Duodenal mucosa (tissue), 2 donors: ENCODE data around the gene MAGI3.

ENCODE experiments used
- H3K27ac ChIP-seq: one replicate; pipeline ENCODE4 v1.7.0; 2013; ENCODE audit warnings: low read depth, low read length
- H3K27me3 ChIP-seq, 2 donors: one replicate each; pipeline ENCODE4 v1.7.0; 2013; ENCODE audit warnings: low read length in 2 of 2, control low read depth in 1 of 2; ENCODE audit not compliant: insufficient read depth in 2 of 2, control insufficient read depth in 1 of 2
- H3K36me3 ChIP-seq, 2 donors: one replicate each; pipeline ENCODE4 v1.7.0; 2013; ENCODE audit warnings: low read length in 2 of 2, control low read depth in 1 of 2; ENCODE audit not compliant: insufficient read depth in 2 of 2, control insufficient read depth in 1 of 2
- H3K4me1 ChIP-seq, 2 donors: one replicate each; pipeline ENCODE4 v1.7.0; 2013; ENCODE audit warnings: low read length in 2 of 2, control low read depth in 1 of 2; ENCODE audit not compliant: insufficient read depth in 2 of 2, control insufficient read depth in 1 of 2
- H3K4me3 ChIP-seq, 2 donors: one replicate each; pipeline ENCODE4 v1.7.0; 2013; ENCODE audit warnings: low read length in 2 of 2, low read depth in 1 of 2
- H3K9ac ChIP-seq, 2 donors: one replicate each; pipeline ENCODE4 v1.7.0; 2013; ENCODE audit warnings: low read length in 2 of 2, low read depth in 1 of 2
- H3K9me3 ChIP-seq, 2 donors: one replicate each; pipeline ENCODE4 v1.7.0; 2013; ENCODE audit warnings: low read length in 2 of 2, control low read depth in 1 of 2; ENCODE audit not compliant: control insufficient read depth in 1 of 2

The MAGI3 gene

DNA sequence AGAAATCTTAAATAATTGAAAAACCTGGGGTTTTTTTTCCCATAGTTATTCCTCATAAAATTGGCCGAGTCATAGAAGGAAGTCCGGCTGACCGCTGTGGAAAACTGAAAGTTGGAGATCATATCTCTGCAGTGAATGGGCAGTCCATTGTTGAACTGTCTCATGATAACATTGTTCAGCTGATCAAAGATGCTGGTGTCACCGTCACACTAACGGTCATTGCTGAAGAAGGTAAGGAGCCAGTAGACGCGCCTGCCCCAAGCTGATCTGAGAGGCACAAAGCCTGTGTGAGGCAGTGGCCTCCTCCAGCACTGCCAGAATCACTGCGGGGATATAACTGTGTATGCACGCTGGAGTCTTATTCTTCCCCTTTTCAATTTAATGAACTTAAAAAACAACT lies 268.7 kb downstream of the MAGI3 start:
- Histone ChIP-seq H3K4me3 (no peak overlapping the region), H3K9ac (no peak overlapping the region), H3K27ac (no peak overlapping the region), H3K36me3 (peaks cover 6 to 13% of the 10 kb centered on the region in 2 donors), H3K4me1 (no peaks in the 10 kb centered on the region), H3K9me3 (no peaks in the 10 kb centered on the region), H3K27me3 (no peaks in the 10 kb centered on the region)

- no peak overlapping the region for H3K4me3 ChIP-seq
- H3K36me3 ChIP-seq = peaks cover 6 to 13% of the 10 kb centered on the region in 2 donors
- no peak overlapping the region for H3K9ac ChIP-seq
- no peaks in the 10 kb centered on the region for H3K27me3 ChIP-seq
- H3K9me3 ChIP-seq = no peaks in the 10 kb centered on the region
- no peaks in the 10 kb centered on the region for H3K4me1 ChIP-seq
- no peak overlapping the region for H3K27ac ChIP-seq
These were observed 269.2 kb downstream of the MAGI3 start for GRCh38 chr1:113659556-113659955.

- H3K4me1 ChIP-seq = no peaks in the 10 kb centered on the region
- H3K27me3 ChIP-seq = no peaks in the 10 kb centered on the region
- H3K4me3 ChIP-seq = no peak overlapping the region
- H3K27ac ChIP-seq = no peak overlapping the region
- H3K36me3 ChIP-seq = peaks cover 6 to 13% of the 10 kb centered on the region in 2 donors
- H3K9me3 ChIP-seq = no peaks in the 10 kb centered on the region
- H3K9ac ChIP-seq = no peak overlapping the region
These were observed 269.8 kb downstream of the MAGI3 start for GRCh38 chr1:113660088-113660487.

DNA sequence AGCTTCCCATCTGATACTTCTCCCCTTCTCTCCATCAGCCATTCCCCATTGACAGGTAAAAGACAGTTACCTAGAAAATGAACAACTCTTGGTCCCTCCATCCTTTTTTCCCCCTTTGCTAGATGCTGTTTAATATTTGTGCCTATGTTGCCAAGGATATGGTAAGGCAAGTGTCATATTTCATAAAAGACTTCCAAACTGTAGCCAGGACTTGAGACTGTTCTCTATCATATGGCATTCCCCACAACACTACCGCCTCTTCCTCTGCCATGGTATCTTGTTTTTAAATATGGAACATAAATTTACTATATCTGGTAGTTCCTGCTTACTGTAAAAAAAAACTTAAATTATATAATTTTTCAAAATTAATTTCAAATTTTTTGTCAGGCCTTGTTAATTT lies 271.8 kb downstream of the MAGI3 start:
- H3K4me3 ChIP-seq = no peak overlapping the region
- H3K9ac ChIP-seq = no peak overlapping the region
- no peak overlapping the region for H3K27ac ChIP-seq
- H3K4me1 ChIP-seq = no peaks in the 10 kb centered on the region
- no peaks in the 10 kb centered on the region for H3K27me3 ChIP-seq
- no peaks in the 10 kb centered on the region for H3K9me3 ChIP-seq
- peaks cover 3 to 13% of the 10 kb centered on the region in 2 donors for H3K36me3 ChIP-seq

DNA sequence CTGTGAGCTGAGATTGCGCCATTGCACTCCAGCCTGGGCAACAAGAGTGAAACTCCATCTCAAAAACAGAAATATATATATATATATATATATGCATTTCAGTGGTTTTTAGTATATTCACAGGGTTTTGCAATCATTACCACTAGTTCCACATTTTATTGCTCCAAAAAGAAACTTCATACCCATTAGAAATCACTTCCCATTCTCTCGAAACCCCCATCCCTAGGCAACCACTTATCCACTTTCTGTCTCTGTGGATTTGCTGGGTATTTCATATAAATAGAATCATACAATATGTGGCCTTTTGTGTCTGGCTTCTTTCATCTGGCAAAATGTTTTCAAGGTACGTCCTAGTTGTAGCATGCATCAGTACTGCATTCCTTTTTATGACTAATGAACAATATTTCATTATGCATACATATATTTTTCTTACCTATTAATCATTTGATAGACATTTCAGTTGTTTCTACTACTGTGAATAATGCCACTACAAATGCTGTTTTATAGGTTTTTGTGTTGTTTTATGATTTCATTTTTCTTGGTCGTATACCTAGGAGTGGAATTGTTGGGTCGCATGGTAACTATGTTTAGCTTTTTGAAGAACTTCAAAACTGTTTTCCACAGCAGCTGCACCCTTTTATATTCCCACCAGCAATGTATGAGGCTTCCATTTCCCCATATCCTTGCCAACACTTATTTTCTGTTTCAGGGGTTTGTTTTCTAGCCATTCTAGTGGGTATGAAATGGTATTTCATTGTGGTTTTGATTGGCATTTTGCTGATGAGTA lies 273.0 kb downstream of the MAGI3 start:
- Histone ChIP-seq H3K4me3 (no peak overlapping the region), H3K27me3 (no peaks in the 10 kb centered on the region), H3K9me3 (no peaks in the 10 kb centered on the region), H3K36me3 (peaks cover 3 to 13% of the 10 kb centered on the region in 2 donors), H3K4me1 (no peaks in the 10 kb centered on the region), H3K9ac (no peak overlapping the region), H3K27ac (no peak overlapping the region)

- Histone ChIP-seq H3K27ac (no peak overlapping the region), H3K4me3 (no peak overlapping the region)
These were observed 274.8 kb downstream of the MAGI3 start for GRCh38 chr1:113665071-113665470.

GRCh38 chr1:113666126-113666525 lies 275.8 kb downstream of the MAGI3 start:
- H3K9me3 ChIP-seq = no peaks in the 10 kb centered on the region
- no peak overlapping the region for H3K27ac ChIP-seq
- no peaks in the 10 kb centered on the region for H3K4me1 ChIP-seq
- H3K36me3 ChIP-seq = peaks cover 0 to 5% of the 10 kb centered on the region in 2 donors
- no peaks in the 10 kb centered on the region for H3K27me3 ChIP-seq
- H3K4me3 ChIP-seq = no peak overlapping the region
- H3K9ac ChIP-seq = no peak overlapping the region

More at GRCh38 chr1:113665071-113665470, 274.8 kb downstream of the MAGI3 start:
- Histone ChIP-seq H3K9ac (no peak overlapping the region), H3K36me3 (peaks cover 0 to 8% of the 10 kb centered on the region in 2 donors), H3K9me3 (no peaks in the 10 kb centered on the region), H3K27me3 (no peaks in the 10 kb centered on the region), H3K4me1 (no peaks in the 10 kb centered on the region)

- H3K9me3 ChIP-seq = no peaks in the 10 kb centered on the region
- no peak overlapping the region for H3K4me3 ChIP-seq
- H3K36me3 ChIP-seq = peaks cover 5 to 23% of the 10 kb centered on the region in 2 donors
- H3K9ac ChIP-seq = no peak overlapping the region
- no peaks in the 10 kb centered on the region for H3K27me3 ChIP-seq
- H3K4me1 ChIP-seq = no peaks in the 10 kb centered on the region
- H3K27ac ChIP-seq = no peak overlapping the region
These were observed 279.7 kb downstream of the MAGI3 start for GRCh38 chr1:113669988-113670387.

GRCh38 chr1:113670650-113671049 lies 280.3 kb downstream of the MAGI3 start:
- Histone ChIP-seq H3K4me1 (no peaks in the 10 kb centered on the region), H3K27me3 (no peaks in the 10 kb centered on the region), H3K36me3 (peaks cover 5 to 23% of the 10 kb centered on the region in 2 donors), H3K27ac (no peak overlapping the region), H3K9me3 (no peaks in the 10 kb centered on the region), H3K4me3 (no peak overlapping the region), H3K9ac (no peak overlapping the region)

DNA sequence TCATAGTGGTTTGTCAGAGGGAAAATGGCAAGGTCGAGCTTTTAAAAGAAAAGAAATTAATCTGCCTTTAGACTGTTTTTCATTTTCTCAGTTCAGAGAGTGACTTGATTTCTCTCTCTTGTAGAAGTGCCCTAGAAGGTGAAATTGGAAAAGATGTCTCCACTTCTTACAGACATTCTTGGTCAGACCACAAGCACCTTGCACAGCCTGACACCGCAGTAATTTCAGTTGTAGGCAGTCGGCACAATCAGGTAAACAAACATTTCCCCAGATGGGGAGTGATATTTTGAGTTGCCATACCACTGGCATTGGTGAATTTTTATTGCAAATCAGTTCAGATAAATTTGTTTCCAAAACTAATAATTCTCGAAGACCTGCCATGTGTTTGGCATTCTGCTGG lies 282.2 kb downstream of the MAGI3 start:
- H3K27ac ChIP-seq = no peak overlapping the region
- H3K4me1 ChIP-seq = no peaks in the 10 kb centered on the region
- H3K36me3 ChIP-seq = peaks cover 5 to 23% of the 10 kb centered on the region in 2 donors
- no peak overlapping the region for H3K4me3 ChIP-seq
- H3K9me3 ChIP-seq = no peaks in the 10 kb centered on the region
- no peak overlapping the region for H3K9ac ChIP-seq
- no peaks in the 10 kb centered on the region for H3K27me3 ChIP-seq
